GM21529 (cell line): ENCODE measurements around the gene SRD5A2.
"Not testable (repeated sequence)": the region's sequence is repeated elsewhere in the genome, so short reads cannot be mapped to it uniquely, and the experiment has no call there.

Experiments
- ATAC-seq: cut with Tn5 transposase; IDR thresholded peaks from one replicate; pipeline ENCODE4 v1.9.1; 2021; ENCODE audit not compliant: unreplicated experiment

The SRD5A2 gene

DNA sequence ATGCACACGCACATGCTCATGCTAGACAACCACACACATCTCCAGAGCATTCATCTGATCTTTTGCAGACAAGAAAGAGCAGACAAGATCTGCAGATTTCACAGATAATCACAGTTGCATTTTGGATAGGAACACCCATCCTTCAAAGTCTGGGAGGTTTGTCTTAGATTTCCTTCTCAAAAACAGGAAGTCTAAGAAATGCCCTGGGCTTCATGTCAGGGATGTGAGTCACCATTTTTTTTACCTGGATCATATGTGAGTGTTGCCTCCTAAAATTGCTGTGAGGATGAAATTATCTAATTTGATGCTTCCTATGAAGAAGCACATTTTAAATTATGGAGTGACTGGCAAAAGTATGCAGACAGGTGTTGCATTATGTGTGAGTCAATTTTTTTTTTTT, 46.1 kb downstream of the SRD5A2 start:
- ATAC-seq = no peak

DNA sequence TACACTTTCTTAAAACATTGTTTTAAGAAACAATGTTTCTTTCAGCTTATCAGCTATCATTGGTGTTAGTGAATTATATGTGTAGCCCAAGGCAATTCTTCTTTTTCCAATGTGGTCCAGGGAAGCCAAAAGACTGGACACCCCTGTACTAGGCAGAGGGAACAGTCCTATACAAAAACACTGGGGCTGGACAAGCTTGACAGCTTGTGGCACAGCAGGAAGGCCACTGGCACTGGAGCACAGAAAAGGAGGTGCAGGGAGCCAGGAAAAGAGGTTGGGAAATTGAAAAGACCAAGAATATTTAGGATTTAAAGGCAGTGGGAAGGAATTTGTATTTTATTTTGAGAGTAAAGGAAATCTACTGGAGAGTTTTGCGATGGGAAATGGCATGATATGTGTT, 47.7 kb downstream of the SRD5A2 start:
- ATAC-seq = no peak

DNA sequence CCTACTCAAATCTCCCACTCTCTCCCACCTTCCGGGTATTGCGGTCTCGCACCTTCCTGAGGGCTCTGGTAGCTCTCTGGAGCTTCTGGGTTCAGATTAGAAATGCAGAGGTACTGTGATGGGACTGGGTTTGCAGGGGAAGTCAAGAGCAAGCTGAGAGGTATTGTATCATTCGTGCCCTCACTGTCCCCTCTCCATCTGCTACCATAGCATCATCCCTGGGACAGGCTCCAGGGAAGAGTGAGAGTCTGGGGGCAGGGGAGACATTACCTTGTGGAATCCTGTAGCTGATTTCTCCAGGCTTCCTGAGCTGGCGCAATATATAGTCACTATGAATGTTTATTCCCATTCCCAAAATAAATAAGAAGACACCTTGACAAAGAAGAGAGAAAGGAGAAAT, 49.6 kb downstream of the SRD5A2 start:
- ATAC-seq = no peak

DNA sequence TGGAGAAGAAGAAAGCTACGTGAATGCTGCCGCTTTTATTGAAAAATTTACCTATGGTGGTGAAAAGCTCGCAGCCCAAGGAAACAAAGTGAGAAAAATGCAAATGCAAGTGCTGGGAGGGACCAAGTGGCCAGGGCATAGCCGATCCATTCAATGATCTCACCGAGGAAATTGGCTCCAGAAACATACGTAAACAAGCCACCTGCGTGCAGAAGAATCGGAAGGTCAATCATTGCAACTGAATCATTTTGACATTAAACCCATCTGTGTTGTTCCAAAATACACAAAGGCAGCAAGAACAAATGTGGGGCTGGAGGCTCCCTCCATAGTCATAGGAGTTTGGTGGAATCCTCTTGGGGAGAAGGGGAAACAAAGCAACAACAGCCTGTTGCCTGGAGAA, 51.5 kb downstream of the SRD5A2 start:
- ATAC-seq = no peak

DNA sequence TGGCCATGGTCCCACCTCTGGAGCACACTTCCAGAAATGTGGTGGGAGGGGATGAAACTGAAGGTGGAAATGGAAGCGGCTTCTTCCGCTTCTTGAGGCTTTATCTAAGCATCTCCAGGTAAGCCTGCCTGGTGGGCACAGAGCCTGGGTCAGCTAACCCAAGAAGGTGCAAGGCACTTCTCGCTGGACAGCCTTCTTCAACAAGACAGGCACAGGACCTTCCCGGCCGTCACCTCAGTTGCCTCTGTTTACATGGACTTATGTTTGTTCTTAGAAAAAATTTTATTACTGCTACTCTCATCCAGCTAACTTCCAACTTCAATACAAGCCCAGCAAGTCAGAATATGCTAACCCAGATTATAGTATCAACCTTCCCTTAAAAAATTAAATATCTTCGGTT, 51.9 kb downstream of the SRD5A2 start:
- ATAC-seq = no peak

DNA sequence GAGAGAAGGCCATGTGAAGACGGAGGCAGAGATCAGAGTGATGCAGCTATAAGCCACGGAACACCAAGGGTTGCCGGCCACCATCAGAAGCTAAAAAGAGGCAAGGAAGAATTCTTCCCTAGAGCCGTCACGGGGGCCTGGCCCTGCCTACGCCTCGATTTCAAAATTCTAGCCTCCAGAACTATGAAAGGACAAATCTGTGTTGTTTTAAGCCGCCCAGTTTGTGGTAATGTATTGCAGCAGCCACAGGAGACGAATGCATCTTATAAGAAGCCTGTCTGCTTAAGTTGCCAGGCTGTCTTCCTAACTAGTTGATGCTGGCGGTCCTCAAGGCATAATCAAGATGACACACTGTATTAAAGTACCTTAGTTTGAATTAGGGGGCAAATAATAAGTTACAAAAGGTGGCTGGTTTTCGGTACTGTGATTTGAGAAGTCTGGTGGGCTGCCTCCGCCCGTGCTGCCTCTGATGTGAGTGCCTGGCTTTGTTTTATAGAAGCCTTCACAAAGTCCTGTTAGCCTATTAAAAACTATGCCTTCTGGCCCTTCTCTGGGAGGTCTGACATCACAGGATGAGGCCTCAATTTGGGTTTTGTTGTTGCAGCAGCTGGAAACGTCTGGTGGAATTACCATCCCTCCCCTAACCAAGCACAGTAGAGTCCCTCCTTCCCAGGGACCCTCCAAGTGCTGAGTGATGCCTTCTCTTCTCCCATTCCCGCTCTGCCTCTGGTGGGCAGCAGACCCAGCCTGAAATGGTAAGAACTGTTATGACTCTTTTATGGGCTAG, 53.6 kb downstream of the SRD5A2 start:
- no peak for ATAC-seq

DNA sequence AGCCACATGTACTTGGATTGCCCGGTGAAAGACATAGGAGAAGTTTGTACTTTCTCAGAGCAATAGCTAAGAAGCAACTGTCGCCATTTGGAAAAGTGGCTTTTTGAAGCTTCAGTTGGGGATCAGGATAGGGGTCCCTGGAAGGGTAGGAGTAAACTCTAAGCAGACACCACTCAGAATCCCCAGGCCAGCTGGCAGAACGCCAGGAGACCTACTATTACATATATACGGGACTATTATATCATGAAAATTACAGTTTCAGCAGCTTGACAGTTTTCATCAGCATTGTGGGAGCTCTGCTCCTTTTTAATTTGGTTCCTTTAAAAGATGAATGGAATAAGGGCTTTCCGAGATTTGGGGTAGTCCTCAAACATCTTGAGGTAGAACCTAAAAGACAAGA, 54.9 kb downstream of the SRD5A2 start:
- ATAC-seq = no peak

DNA sequence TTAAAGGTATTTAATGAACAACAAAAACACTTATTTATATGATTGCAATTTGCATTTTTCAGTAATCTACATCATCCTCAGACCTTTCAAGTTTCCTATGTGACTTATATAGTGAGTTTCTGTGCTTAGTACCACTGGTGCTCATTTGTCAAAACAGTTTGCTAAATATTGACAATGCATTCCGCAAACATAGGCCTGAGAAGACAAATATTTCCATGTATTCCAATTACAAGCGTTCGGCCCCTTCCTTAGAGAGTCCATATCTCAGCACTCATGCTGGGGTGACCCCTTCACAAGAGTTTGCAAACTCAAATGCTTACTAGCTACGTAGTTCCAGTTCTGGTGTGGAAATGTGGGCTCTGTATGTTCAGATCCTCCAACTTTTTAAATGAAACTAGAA, 56.1 kb downstream of the SRD5A2 start:
- ATAC-seq = no peak

DNA sequence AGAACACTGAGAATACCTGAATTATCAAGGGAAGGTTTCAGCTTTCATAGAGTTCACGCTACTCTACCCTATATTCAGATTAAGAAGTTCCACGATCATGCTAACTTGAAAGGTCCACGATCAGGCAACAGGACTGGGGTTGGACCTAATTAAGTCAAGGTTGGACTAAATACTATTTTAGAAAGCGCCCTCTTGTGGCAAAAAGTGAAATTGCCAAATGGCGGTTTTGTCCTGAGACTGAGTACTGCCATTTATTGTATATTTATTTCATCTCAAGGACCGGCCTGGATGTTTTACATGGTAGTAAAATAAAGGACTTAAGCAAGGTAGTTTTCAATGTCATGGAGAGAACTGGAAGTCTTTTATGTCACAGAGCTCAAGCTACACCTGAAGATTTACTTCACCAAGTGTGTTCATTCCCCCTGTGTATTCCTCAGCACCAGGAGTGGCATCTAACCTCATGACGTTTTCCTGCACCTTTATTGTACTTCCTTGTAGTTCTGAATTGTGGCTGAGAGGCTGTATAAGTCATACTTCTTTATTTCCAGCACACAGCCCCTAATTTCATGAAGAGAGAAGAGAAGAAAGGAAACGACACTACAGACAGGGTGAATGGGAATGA, 56.8 kb downstream of the SRD5A2 start:
- ATAC-seq = peak; percentile 55

DNA sequence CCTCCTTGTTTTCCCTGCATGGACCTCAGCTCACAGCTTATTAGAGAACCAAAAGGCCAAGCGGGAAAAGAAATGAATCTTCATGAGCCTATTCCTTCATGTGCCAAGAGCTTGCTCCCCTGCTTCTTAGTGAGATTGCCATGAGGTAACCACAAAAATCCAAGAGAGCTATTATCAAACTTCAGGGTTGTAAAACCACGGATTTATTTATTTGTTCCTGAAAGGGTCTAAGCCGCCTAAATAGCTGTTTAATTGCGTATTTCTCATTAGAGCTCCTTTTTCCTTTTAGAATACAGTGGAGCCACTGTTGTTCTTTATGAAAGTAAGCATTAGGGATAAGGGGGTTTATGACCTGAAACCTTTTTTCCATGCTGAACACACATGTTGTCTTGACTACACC, 58.0 kb downstream of the SRD5A2 start:
- no peak for ATAC-seq

DNA sequence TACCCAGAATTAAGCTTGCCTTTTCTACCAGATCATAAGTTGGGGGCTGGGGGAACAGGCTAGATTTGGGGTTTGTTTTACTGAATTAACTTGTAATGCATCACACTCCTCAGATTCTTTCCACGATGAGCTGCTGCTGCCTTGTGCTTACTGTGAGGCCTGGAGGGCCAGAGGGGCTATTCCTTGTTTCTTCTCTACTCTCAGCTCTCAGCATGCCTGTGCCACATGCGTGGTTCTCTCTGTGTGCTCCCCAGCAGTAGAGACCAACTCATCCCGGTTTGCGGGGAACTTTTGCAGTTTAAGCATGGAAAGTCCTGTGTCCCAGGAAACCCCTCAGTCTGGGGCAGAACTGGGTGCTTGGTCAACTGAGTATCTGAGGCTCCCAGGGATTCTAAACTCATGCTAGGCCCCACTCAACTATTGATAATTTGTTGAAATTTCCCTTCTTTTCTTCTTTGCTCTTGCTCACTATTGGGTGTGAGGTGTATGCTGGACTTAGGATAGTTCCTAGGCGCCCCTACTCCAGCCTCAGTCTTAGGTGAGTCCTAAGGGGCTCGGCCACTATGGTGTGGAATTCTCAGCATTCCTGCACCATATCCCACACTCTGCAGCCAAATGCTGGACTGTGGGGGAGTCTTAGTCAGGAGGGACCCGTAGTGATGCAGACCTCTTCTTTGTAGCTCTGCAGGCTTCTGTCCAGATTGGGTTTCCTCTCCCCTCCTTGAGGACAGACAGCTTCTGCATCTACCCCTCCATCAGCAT, 63.1 kb downstream of the SRD5A2 start:
- no peak for ATAC-seq

DNA sequence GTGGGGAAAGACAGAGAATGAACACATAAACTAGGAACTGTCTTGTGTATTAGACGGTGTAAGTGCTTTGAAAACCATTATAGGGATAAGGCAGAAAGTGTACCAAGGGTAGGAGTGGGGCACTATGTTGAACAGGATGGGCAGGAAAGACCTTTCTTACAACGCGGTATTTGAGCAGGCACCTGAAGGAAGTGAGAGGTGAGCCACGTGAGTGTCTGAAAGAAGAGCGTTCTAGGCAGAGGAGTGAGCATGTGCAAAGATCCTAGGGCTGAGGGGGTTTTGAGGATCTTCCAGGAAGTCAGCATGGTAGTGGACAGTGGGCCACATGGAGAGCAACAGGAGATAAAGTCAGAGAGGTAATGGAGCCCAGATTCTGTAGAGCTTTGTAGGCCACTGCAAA, 65.2 kb downstream of the SRD5A2 start:
- no peak for ATAC-seq

DNA sequence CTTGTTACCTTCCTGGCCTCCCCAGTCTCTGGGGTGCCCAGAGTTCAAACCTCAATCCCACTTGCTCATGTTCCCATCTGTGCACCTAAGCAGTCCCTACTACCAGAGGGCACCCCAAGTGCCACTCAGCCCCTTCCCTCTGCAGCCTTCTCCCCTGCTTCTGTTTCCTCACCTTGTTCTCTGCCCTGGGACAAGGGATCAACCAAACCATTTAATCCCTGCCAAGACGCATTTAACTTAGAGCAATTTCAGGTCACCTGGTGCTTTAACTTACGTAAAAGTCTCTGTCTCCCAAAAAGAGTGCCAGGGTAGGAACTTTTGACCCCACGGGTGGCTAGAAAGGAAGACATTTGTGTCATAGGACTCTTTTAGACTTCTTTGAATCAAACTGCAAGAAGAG, 67.2 kb downstream of the SRD5A2 start:
- no peak for ATAC-seq

DNA sequence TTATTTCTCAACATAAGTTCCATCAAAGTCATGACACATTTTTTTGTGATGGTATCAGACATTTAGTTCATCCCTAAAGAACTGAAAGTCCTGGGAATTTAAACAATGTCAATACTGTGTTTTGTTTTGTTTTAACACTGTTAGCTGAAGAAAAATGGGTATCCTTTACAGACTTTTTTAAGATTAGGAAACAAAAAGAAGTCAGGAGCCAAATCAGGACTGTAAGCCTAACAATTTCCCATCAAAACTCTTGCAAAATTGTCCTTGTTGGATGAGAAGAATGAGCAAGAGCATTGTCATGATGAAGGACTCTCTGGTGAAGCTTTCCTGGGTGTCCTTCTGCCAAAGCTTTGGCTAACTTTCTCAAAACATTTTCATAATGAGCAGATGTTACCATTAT, 69.4 kb downstream of the SRD5A2 start:
- ATAC-seq = no peak

DNA sequence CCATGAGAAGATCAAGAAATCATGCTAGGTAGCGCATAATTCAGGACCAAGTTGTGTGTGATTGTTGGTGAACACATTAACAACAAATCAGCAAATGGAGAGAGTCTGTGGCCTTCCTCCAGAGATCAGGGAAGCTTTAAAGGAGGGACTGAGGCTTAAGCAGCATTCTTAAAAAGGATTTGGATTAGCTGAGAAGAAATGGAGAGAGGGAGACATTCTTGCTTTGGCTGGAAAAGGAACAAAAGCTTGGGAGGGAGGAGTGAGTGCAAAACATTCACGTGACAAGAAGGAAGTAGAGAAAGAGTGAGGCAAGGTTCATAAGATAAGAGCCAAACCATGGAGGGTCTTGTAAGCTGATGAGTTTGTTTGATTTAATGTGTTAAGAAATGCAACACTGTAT, 75.6 kb downstream of the SRD5A2 start:
- no peak for ATAC-seq

DNA sequence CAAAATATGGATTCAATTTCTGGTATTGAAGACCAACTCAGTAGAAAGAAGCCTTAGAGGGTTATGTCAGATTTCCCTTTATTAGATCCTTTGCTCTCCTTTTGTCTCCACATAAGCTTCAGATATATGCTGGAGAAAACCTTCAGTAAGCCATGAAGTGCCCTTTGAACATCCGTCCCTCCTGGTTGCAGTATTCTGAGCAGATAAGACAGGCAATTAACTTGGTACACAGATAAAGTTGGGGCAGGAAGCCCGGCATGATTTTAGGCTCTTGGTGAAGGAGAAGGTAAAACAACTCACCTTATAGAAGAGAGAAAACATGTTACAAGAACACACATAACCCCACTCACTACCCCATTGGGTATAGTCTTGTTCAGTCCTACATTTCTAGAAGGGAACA, 76.4 kb downstream of the SRD5A2 start:
- no peak for ATAC-seq

DNA sequence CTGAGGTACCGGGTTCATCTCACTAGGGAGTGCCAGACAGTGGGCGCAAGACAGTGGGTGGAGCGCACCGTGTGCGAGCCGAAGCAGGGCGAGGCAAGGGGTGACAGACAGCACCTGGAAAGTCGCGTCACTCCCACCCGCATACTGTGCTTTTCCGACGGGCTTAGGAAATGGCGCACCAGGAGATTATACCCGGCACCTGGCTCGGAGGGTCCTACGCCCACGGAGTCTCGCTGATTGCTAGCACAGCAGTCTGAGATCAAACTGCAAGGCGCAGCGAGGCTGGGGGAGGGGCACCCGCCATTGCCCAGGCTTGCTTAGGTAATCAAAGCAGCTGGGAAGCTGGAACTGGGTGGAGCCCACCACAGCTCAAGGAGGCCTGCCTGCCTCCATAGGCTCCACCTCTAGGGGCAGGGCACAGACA, 84.3 kb downstream of the SRD5A2 start:
- not testable (repeated sequence) for ATAC-seq

DNA sequence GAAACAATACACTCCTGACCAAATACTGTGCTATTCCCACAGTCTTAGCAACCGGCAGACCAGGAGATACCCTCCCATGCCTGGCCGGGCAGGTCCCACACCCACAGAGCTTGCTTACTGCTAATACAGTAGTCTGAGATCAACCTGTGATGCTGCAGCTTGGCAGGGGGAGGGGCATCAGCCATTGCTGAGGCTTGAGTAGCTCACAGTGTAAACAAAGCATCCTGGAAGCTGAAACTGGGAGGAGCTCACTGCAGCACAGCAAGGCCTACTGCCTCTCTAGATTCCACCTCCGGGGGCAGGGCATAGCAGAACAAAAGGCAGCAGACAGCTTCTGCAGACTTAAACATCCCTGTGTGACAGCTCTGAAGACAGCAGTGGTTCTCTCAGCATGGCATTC, 91.4 kb downstream of the SRD5A2 start:
- not testable (repeated sequence) for ATAC-seq

DNA sequence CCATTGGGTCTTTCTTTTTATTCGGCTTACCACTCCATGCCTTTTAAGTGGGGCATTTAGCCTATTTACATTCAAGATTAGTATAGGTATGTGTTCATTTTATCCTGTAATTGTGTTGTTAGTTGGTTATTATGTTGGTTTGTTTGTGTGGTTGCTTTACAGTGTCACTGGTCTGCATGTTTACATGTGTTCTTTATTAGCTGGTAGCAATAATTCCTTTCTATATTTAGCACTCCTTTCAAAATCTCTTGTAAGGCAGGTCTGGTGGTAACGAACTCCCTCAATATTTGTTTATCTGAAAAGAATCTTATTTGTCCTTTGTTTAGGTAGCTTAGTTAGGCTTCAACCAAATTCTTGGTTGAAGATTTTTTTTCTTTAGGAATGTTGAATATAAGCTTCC, 97.5 kb downstream of the SRD5A2 start:
- ATAC-seq = no peak

DNA sequence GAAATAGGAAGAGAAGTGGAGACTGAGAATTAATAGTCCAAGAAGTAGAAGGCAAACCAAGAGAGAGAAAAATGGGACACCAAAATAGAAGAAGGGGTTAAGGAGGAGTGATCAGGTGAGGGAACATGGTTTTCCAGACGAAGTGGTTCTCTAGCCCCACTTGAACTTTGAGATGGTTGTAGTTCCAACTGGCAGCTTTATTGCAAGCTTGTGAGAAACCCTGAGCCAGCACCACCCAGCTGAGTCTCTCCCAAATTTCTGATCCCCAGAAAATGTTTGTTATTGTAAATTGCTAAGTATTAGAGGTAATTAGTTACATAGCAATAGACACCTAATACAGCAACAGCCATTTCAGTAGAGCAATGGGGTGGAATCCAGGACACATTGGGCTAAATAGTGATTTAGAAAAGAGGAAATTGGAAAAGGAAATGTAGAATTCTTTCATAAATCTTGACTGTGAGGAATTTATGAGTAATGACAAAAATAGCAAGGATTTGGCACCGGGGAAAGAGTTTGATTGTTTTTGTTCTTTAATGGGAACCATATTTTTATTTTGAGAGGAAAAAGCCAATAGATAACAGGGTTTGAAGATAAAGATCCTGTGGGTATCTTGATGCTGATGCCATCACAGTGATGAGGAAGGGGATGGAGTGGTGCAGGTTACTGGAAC, 104.1 kb downstream of the SRD5A2 start:
- ATAC-seq = no peak

DNA sequence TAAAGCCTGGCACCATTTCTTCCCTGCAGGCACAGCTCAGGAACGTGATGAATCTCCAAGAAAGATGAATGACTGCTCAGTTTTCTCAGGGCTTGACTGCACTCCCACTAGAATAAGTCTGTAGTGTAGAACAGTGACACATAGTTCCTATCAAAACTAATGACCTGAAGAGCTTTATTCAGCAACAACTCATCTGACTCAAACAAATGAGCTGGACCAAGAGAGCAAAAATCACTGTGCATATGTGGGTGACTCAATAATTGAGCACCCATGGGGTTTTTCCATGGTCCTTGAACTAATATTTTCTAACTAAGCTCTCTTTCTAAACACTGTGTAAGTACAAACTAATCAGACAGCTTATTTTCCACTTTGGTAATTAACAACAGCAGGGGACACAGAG, 105.0 kb downstream of the SRD5A2 start:
- ATAC-seq = no peak

DNA sequence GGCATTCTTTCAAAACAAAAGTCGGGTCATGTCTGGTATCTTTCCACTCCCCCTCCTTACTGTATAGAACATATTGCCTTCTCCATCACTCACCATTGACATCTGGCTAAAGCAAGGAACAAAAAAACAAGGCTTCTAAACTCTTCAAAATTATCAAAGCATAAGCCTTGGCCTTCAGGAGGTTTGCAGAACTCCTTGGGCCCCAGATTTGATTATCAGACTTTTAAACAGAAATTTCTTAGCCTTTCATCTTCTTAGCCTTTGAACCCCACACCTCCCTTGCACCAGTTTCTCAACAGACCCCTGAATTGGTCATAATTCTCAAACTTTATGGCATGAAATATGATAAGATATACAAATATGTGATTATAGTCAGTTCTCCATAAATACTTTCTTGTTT, 106.4 kb downstream of the SRD5A2 start:
- ATAC-seq = no peak
